ENCODE data around the gene LAIR1. TPM values are rescaled to one million over a fixed set of nuclear protein-coding genes. Genes with fewer than 3 reads are reported as not detected.

LAIR1 gene
- total RNA-seq, 1 donor from 2014 or later: not detected

DNA sequence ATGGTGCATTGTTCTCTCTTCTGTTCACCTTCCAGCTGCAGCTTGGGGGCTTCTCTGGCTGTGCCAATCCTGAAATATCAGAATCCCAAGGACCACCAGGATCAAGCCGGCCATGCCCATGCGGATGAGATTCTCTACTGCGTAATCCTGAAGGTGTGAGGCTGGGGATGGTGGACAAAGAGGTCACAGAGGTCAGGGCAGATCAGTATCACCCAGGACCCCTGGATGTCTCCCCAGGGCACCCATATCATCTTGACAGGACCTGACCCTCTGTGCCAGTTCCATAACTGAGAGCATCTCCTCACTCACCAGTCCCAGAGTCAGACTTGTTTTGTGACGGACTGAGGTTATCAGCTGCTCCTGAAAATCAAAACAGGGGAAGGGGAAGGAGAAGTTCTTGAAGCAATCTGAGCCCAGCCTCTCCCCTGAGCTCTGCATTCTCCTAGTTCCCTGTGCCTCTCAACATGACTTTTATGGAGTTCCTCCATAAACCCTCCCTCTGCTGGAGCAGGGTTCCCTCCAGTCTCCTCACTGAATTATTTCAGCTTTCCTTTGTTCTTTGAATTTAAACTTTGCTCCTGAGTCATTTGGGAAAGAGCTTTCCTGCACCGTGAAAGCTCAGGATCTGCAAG, 57.2 kb downstream of the LAIR1 start:
- no peak for FAIRE-seq
- H4K20me1 ChIP-seq (ENCODE audit: insufficient read depth, low read length): no peaks in the 10 kb centered on the region
- no peak overlapping the region for H3K27ac ChIP-seq (ENCODE audit: low read depth, low read length)
- Mint-ChIP-seq H3K4me1 (ENCODE audit: low read depth, unreplicated experiment) (no peaks in the 10 kb centered on the region), H3K27ac (ENCODE audit: unreplicated experiment) (no peak overlapping the region), H3K9me3 (ENCODE audit: unreplicated experiment) (peaks cover 5% of the 10 kb centered on the region), H3K27me3 (ENCODE audit: low read depth, unreplicated experiment) (peaks cover 55% of the 10 kb centered on the region), H3K36me3 (ENCODE audit: low read depth, unreplicated experiment) (no peaks in the 10 kb centered on the region), H3K4me3 (ENCODE audit: unreplicated experiment) (no peak overlapping the region)
- H3K4me1 ChIP-seq (ENCODE audit: insufficient read depth, low read length): no peaks in the 10 kb centered on the region
- no peak for DNase-seq (ENCODE audit: low read depth)
- H3K4me2 ChIP-seq (ENCODE audit: low read length): no peak overlapping the region
- H3K9me3 ChIP-seq (ENCODE audit: insufficient read depth, low read depth, low read length): no peaks in the 10 kb centered on the region
- H3K79me2 ChIP-seq (ENCODE audit: insufficient read depth, low read length): no peaks in the 10 kb centered on the region
- no peaks in the 10 kb centered on the region for H3K36me3 ChIP-seq (ENCODE audit: insufficient read depth, low read length)
- H3K27me3 ChIP-seq (ENCODE audit: insufficient read depth, low read length): no peaks in the 10 kb centered on the region
- no peak overlapping the region for H3K4me3 ChIP-seq (ENCODE audit: insufficient read depth, low read depth, low read length)
- TF ChIP-seq CTCF (IDR thresholded peaks at IDR 0.05; ENCODE audit: insufficient read depth, low read depth, low read length) (no peak), EZH2 (IDR thresholded peaks at IDR 0.05; ENCODE audit: insufficient read depth, low read length) (no peak)
- no peak overlapping the region for H2AFZ ChIP-seq (ENCODE audit: low read depth, low read length)
- H3K9ac ChIP-seq (ENCODE audit: low read length): no peak overlapping the region

GRCh38 chr19:54305141-54305540, 59.6 kb downstream of the LAIR1 start:
- Histone ChIP-seq H2AFZ (ENCODE audit: low read depth, low read length) (no peak overlapping the region), H3K4me2 (ENCODE audit: low read length) (no peak overlapping the region), H3K36me3 (ENCODE audit: insufficient read depth, low read length) (no peaks in the 10 kb centered on the region), H3K27me3 (ENCODE audit: insufficient read depth, low read length) (no peaks in the 10 kb centered on the region), H3K9ac (ENCODE audit: low read length) (no peak overlapping the region), H3K4me3 (ENCODE audit: insufficient read depth, low read depth, low read length) (no peak overlapping the region), H3K27ac (ENCODE audit: low read depth, low read length) (no peak overlapping the region), H3K79me2 (ENCODE audit: insufficient read depth, low read length) (no peaks in the 10 kb centered on the region), H4K20me1 (ENCODE audit: insufficient read depth, low read length) (no peaks in the 10 kb centered on the region), H3K4me1 (ENCODE audit: insufficient read depth, low read length) (no peaks in the 10 kb centered on the region), H3K9me3 (ENCODE audit: insufficient read depth, low read depth, low read length) (no peaks in the 10 kb centered on the region)
- no peak for FAIRE-seq
- Mint-ChIP-seq H3K4me1 (ENCODE audit: low read depth, unreplicated experiment) (no peaks in the 10 kb centered on the region), H3K4me3 (ENCODE audit: unreplicated experiment) (no peak overlapping the region), H3K27me3 (ENCODE audit: low read depth, unreplicated experiment) (peaks cover 56% of the 10 kb centered on the region), H3K9me3 (ENCODE audit: unreplicated experiment) (peaks cover 8% of the 10 kb centered on the region), H3K27ac (ENCODE audit: unreplicated experiment) (no peak overlapping the region), H3K36me3 (ENCODE audit: low read depth, unreplicated experiment) (no peaks in the 10 kb centered on the region)
- no peak for DNase-seq (ENCODE audit: low read depth)
- TF ChIP-seq EZH2 (IDR thresholded peaks at IDR 0.05; ENCODE audit: insufficient read depth, low read length) (no peak), CTCF (IDR thresholded peaks at IDR 0.05; ENCODE audit: insufficient read depth, low read depth, low read length) (no peak)

DNA sequence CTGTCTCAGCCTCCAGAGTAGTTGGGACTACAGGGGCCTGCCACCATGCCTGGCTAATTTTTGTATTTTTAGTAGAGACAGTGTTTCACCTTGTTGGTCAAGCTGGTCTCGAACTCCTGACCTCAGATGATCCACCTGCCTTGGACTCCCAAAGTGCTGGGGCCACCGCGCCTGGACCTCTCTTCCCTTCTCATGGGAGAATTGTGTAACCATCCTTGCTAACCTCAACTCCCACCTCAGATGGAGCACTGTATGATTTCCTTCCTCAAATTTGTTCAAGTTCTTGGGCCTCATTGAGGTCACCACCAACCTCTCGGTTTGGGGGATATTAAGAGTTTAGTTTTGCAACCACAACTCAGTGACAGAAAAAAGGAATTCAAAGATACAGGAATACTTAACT, 62.5 kb downstream of the LAIR1 start:
- no peaks in the 10 kb centered on the region for H3K27me3 ChIP-seq (ENCODE audit: insufficient read depth, low read length)
- Mint-ChIP-seq H3K4me3 (ENCODE audit: unreplicated experiment) (no peak overlapping the region), H3K27ac (ENCODE audit: unreplicated experiment) (no peak overlapping the region), H3K4me1 (ENCODE audit: low read depth, unreplicated experiment) (no peaks in the 10 kb centered on the region), H3K27me3 (ENCODE audit: low read depth, unreplicated experiment) (peaks cover 67% of the 10 kb centered on the region), H3K9me3 (ENCODE audit: unreplicated experiment) (peaks cover 8% of the 10 kb centered on the region), H3K36me3 (ENCODE audit: low read depth, unreplicated experiment) (no peaks in the 10 kb centered on the region)
- H3K4me2 ChIP-seq (ENCODE audit: low read length): no peak overlapping the region
- no peak overlapping the region for H2AFZ ChIP-seq (ENCODE audit: low read depth, low read length)
- DNase-seq (ENCODE audit: low read depth) (no peak), FAIRE-seq (no peak)
- no peaks in the 10 kb centered on the region for H3K9me3 ChIP-seq (ENCODE audit: insufficient read depth, low read depth, low read length)
- no peak overlapping the region for H3K4me3 ChIP-seq (ENCODE audit: insufficient read depth, low read depth, low read length)
- H3K4me1 ChIP-seq (ENCODE audit: insufficient read depth, low read length): no peaks in the 10 kb centered on the region
- TF ChIP-seq CTCF (IDR thresholded peaks at IDR 0.05; ENCODE audit: insufficient read depth, low read depth, low read length) (no peak), EZH2 (IDR thresholded peaks at IDR 0.05; ENCODE audit: insufficient read depth, low read length) (no peak)
- no peak overlapping the region for H3K27ac ChIP-seq (ENCODE audit: low read depth, low read length)
- no peak overlapping the region for H3K9ac ChIP-seq (ENCODE audit: low read length)
- H3K36me3 ChIP-seq (ENCODE audit: insufficient read depth, low read length): no peaks in the 10 kb centered on the region
- no peaks in the 10 kb centered on the region for H4K20me1 ChIP-seq (ENCODE audit: insufficient read depth, low read length)
- no peaks in the 10 kb centered on the region for H3K79me2 ChIP-seq (ENCODE audit: insufficient read depth, low read length)

Measured in astrocyte (in vitro differentiated cells and primary cell).